PC-9 (cell line): ENCODE data around the gene HLA-DMB. TPM values are rescaled to one million over a fixed set of nuclear protein-coding genes. Genes with fewer than 3 reads are reported as not detected.
A peak's percentile ranks its signal among the peaks of the same experiment; 100 is the strongest.

Experiments
- BruUV-seq: library from RNA; stranded (reverse); fragments of 400-500 nt; replicated peaks from 2 replicates; lab custom pipeline; 2021; lab: Mats Ljungman, UMichigan
- CTCF ChIA-PET: fragments of 300-600 bp; sonication (Branson Sonifier 250); formaldehyde crosslinking; loops from one replicate; lab custom pipeline; 2022; ENCODE audit warnings: antibody characterized with exemption; lab: Charles Lee
- POLR2A ChIA-PET: fragments of 300-600 bp; sonication (Branson Sonifier 250); formaldehyde crosslinking; loops from one replicate; lab custom pipeline; 2022; ENCODE audit warnings: antibody characterized with exemption; ENCODE audit not compliant: unreplicated experiment; lab: Charles Lee
- DNase-seq, 2 experiments: peaks; one replicate each; pipeline versions ENCODE4 v3.0.0 to v3.0.0-alpha.2; 2015 to 2022; ENCODE audit warnings: mixed read lengths in 1 of 2
- H2AFZ ChIP-seq: fragments of 200-600 bp; sonication (generic); 2 replicates; pipeline ENCODE4 v1.8.1; 2017; ENCODE audit warnings: antibody characterized with exemption
- H3F3A ChIP-seq: fragments of 200-600 bp; sonication (generic); 2 replicates; pipeline ENCODE4 v1.8.1; 2017; ENCODE audit warnings: antibody characterized with exemption, mild to moderate bottlenecking, low read depth; ENCODE audit not compliant: insufficient read depth
- H3K27ac ChIP-seq: fragments of 200-600 bp; sonication (generic); 2 replicates; pipeline ENCODE4 v1.6.1; 2016; ENCODE audit warnings: mixed run types
- H3K27me3 ChIP-seq: fragments of 200-600 bp; sonication (generic); 2 replicates; pipeline ENCODE4 v1.6.1; 2016; ENCODE audit warnings: low read depth, mixed run types; ENCODE audit not compliant: insufficient read depth
- H3K36me3 ChIP-seq: fragments of 200-600 bp; sonication (generic); 2 replicates; pipeline ENCODE4 v1.6.1; 2016; ENCODE audit warnings: low read depth, mixed run types
- H3K4me1 ChIP-seq: fragments of 200-600 bp; sonication (generic); replicated peaks from 2 replicates; pipeline ENCODE4 v1.6.1; 2016; ENCODE audit warnings: mixed run types; ENCODE audit not compliant: insufficient read depth
- H3K4me2 ChIP-seq: fragments of 200-600 bp; sonication (generic); 2 replicates; pipeline ENCODE4 v1.6.1; 2017; ENCODE audit warnings: mixed run types
- H3K4me3 ChIP-seq: fragments of 200-600 bp; sonication (generic); 2 replicates; pipeline ENCODE4 v1.6.1; 2016; ENCODE audit warnings: mixed run types
- H3K79me2 ChIP-seq: fragments of 200-600 bp; sonication (generic); 2 replicates; pipeline ENCODE4 v1.6.1; 2017; ENCODE audit warnings: low read depth, mixed run types
- H3K9me2 ChIP-seq: fragments of 200-600 bp; sonication (generic); 2 replicates; pipeline ENCODE4 v1.8.1; 2017; ENCODE audit warnings: mild to moderate bottlenecking; ENCODE audit not compliant: insufficient read depth
- H3K9me3 ChIP-seq: fragments of 200-600 bp; sonication (generic); 2 replicates; pipeline ENCODE4 v1.8.1; 2016; ENCODE audit warnings: low read depth; ENCODE audit not compliant: insufficient read depth
- H4K20me1 ChIP-seq: fragments of 200-600 bp; sonication (generic); 2 replicates; pipeline ENCODE4 v1.8.1; 2017; ENCODE audit not compliant: insufficient read depth
- EZH2 ChIP-seq: fragments of 200-600 bp; sonication (generic); IDR thresholded peaks from 2 replicates; pipeline ENCODE4 v1.8.0; 2017; ENCODE audit warnings: antibody characterized with exemption, low read depth
- intact Hi-C: fragments of 100-400 bp; cut with micrococcal nuclease; formaldehyde crosslinking; loops from one replicate; pipeline ENCODE4 v1.10.0; 2022; ENCODE audit not compliant: unreplicated experiment
- total RNA-seq: library from RNA; stranded (reverse); gene quantifications from 2 replicates; pipeline ENCODE4 v1.2.3, GENCODE V29; 2021
- TF ChIP-seq, protein P1 (sequence below): fragments of 200-600 bp; sonication (generic); conservative IDR thresholded peaks from 2 replicates; pipeline ENCODE4 v1.6.1; 2017; ENCODE audit warnings: mixed run types, antibody characterized with exemption, mild to moderate bottlenecking, moderate library complexity

The HLA-DMB gene
- total RNA-seq, 1 experiment from 2014 or later, result 1.1 TPM

DNA sequence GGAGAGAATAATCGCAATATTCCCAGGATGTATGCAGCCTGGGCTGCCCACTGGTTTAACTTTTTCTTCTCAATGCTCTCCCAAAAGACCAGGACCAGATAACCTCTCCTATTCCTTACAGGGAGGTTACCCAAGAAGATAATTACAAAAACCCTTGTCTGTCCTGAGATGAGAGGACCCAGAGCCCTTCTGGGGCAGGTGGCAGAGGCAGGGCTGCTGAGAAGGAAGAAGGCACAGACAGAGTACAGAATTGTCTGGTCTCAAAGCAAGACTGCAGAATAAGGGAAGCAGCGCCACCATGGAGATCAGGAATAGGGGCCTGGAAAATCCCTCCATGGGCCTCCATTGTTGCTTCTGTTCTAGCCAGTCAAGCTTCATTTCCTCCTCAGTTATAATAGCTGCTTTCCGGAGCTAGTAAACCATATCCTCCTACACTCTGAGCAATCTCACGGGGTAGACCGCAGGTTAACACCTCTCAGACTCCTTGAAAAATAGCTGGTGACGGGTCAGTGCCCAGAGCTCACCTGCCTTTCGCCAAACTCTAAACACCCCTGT is 463 bp upstream of the HLA-DMB start:
- H4K20me1 ChIP-seq, result no peaks in the 10 kb centered on the region
- no TSS peak for BruUV-seq
- no peak overlapping the region for H3K27ac ChIP-seq
- H3K9me2 ChIP-seq, result no peaks in the 10 kb centered on the region
- no peaks in the 10 kb centered on the region for H3K9me3 ChIP-seq
- H3K79me2 ChIP-seq, result no peaks in the 10 kb centered on the region
- TF ChIP-seq, protein P1, sequence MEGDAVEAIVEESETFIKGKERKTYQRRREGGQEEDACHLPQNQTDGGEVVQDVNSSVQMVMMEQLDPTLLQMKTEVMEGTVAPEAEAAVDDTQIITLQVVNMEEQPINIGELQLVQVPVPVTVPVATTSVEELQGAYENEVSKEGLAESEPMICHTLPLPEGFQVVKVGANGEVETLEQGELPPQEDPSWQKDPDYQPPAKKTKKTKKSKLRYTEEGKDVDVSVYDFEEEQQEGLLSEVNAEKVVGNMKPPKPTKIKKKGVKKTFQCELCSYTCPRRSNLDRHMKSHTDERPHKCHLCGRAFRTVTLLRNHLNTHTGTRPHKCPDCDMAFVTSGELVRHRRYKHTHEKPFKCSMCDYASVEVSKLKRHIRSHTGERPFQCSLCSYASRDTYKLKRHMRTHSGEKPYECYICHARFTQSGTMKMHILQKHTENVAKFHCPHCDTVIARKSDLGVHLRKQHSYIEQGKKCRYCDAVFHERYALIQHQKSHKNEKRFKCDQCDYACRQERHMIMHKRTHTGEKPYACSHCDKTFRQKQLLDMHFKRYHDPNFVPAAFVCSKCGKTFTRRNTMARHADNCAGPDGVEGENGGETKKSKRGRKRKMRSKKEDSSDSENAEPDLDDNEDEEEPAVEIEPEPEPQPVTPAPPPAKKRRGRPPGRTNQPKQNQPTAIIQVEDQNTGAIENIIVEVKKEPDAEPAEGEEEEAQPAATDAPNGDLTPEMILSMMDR, result no peak
- no peak for TF ChIP-seq EZH2
- CTCF ChIA-PET, result interaction anchor here (0.6 to 1.2 kb wide), 2 partner anchors 43 to 57 kb away, joined by 5 to 9 read pairs; no protein-coding TSS in a partner anchor
- POLR2A ChIA-PET, result interaction anchor here (0.6 kb wide), 1 partner anchor 1225 kb away, joined by 3 read pairs; no protein-coding TSS in a partner anchor
- H3F3A ChIP-seq, result no peaks in the 10 kb centered on the region
- H2AFZ ChIP-seq, result no peak overlapping the region; the same call in 1 of the 2 replicates
- H3K36me3 ChIP-seq, result no peaks in the 10 kb centered on the region
- no peaks in the 10 kb centered on the region for H3K4me1 ChIP-seq
- peaks cover 42% of the 10 kb centered on the region for H3K27me3 ChIP-seq
- no peak overlapping the region for H3K4me3 ChIP-seq
- intact Hi-C loops, result no loop called here
- no peak for DNase-seq
- H3K4me2 ChIP-seq, result peak overlapping the region; percentile 52; the same call in 1 of the 2 replicates

DNA sequence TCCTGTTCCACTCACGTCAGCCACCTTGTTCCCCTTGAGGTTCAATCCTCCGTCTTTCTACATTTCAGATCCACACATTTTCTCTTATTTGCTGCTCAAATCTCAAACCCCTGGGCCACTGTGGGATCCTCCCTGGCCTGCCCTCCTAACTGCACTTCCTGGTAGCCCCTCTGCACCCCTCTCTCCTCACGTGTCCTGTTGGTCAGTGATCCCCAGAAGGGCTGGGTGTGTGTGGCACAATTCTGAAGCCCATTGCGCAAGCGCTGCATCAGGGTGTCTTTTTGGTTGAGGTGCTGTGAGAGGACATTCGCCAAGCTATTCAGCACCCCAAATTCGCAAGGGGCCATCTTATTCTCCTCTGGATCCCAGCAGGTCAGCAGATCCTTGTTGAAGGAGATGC is 2.3 kb downstream of the HLA-DMB start:
- ChIA-PET CTCF (no interaction called here), POLR2A (no interaction called here)

DNA sequence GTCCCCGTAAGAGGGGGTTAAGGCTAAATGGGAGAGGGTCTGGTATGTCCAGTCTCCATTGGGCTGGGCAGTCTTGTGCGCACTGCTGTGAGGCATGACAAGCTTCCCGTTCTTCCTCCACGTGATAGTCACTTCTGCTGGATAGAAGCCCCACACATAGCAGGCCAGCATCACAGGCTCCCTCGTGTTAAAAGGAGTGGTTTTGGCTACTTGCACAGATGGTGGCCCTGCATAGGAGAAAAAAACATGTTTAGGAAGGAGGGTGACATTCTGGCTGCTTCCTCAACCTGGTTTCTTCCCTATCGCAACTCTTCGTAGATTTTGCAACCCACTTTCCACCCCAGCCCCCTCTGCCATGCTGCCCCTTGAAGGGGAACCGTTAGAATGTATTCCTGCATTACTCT is 3.6 kb downstream of the HLA-DMB start:
- no peaks in the 10 kb centered on the region for H4K20me1 ChIP-seq
- no peaks in the 10 kb centered on the region for H3F3A ChIP-seq
- TF ChIP-seq EZH2, result no peak
- TF ChIP-seq, protein P1, result no peak
- DNase-seq, result no peak
- H3K4me2 ChIP-seq, result no peak overlapping the region
- H3K9me3 ChIP-seq, result no peaks in the 10 kb centered on the region
- BruUV-seq, result no TSS peak
- no peak overlapping the region for H3K4me3 ChIP-seq
- H3K79me2 ChIP-seq, result no peaks in the 10 kb centered on the region
- H3K9me2 ChIP-seq, result no peaks in the 10 kb centered on the region
- H2AFZ ChIP-seq, result no peak overlapping the region
- no peak overlapping the region for H3K27ac ChIP-seq
- H3K27me3 ChIP-seq, result peaks cover 60% of the 10 kb centered on the region
- H3K36me3 ChIP-seq, result no peaks in the 10 kb centered on the region
- ChIA-PET CTCF (interaction anchor here (0.6 kb wide), 1 partner anchor 43 kb away, joined by 3 read pairs; no protein-coding TSS in a partner anchor), POLR2A (no interaction called here)
- H3K4me1 ChIP-seq, result no peaks in the 10 kb centered on the region
- intact Hi-C loops, result no loop called here

More for the DNA sequence above, 2.3 kb downstream of the HLA-DMB start:
- Histone ChIP-seq H3K4me1 (no peaks in the 10 kb centered on the region), H3K9me2 (no peaks in the 10 kb centered on the region), H3K79me2 (no peaks in the 10 kb centered on the region), H2AFZ (no peak overlapping the region), H3K27me3 (peaks cover 60% of the 10 kb centered on the region), H3K9me3 (no peaks in the 10 kb centered on the region), H3F3A (no peaks in the 10 kb centered on the region), H3K36me3 (no peaks in the 10 kb centered on the region), H3K4me2 (no peak overlapping the region), H3K4me3 (no peak overlapping the region), H4K20me1 (no peaks in the 10 kb centered on the region), H3K27ac (no peak overlapping the region)
- TF ChIP-seq EZH2, result no peak
- TF ChIP-seq, protein P1, result no peak
- no peak for DNase-seq
- no TSS peak for BruUV-seq
- intact Hi-C loops, result no loop called here
